Islet precursor cell (in vitro differentiated cells): ENCODE data around the gene SNX27.
"Not testable (repeated sequence)": the region's sequence is repeated elsewhere in the genome, so short reads cannot be mapped to it uniquely, and the experiment has no call there.

Experiments
- DNase-seq: peaks from one replicate; pipeline ENCODE4 v3.0.0-alpha.2; 2018

SNX27 gene

DNA sequence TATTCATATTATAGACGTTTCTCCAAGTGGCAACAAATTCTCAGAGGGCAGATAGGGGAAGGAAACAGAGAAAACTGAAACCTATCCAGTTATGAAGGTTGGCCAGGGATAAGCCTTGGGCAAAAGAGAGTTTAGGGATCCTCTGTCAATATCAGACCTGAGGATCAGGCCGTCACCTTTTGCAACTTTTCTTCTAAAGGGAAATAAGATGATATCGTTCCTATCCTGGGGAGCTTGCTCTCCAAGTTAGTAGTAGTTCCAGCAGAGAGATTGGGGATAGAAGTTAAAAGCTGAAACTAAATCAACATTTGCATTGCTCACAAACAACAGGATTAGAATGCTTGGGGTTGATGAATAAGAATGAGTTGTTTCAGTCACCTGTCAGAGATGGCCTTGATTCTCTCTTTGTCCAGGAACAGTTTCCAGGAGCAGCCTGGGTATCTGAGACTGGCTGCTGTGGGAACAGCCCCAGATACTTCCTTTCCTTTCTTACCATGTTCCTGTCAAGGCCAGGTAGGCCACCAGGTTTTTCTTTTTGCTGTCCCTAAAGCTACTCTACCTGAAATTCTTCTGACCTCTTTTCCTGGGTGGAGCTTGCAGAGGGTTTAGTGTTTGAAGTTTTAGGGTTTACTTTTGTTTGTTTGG, 112.0 kb downstream of the SNX27 start:
- DNase-seq = peak; percentile 32

DNA sequence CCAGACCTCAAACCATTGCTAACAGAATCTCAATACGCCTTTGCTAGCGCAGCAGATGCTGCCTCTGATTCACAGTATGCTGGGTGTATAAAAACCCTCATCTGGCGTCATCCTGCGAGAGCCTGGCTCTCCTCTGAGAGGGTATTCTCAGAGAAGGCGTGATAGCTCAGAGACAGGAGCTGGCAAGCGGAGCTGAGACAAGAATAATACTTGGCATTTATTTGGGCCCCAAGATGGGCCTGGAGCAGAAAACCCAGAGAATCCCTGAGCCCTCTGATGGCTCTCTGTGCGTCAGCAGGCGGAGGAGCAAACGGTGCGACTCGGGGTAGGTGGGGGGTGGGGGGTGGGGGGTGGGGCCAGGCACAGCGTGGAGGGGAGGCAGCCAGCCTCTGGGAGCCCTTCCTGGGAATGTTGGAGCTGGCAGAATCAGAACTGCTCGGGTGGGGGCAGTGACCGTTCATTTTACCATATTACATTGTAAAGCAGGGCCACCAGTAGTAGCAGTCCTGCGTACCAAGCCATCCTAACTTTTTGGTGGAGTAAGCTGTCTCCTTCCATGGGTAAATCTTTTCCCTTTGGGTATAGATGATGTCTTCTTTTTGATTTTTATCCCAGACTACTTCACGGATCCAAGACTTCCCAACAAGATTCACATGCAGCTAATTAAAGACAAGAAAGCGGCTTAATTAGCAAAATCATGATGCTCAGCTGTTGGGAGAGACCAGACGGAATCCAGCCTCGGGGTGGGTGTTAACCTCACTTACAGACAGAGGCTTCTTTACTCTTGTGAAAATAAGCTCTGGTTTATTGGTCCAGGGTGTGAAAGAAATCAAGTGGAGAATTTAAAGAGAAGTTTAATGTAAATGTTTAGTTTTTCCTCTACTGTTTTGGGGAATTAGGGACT, 116.6 kb downstream of the SNX27 start:
- peak; percentile 58 for DNase-seq

DNA sequence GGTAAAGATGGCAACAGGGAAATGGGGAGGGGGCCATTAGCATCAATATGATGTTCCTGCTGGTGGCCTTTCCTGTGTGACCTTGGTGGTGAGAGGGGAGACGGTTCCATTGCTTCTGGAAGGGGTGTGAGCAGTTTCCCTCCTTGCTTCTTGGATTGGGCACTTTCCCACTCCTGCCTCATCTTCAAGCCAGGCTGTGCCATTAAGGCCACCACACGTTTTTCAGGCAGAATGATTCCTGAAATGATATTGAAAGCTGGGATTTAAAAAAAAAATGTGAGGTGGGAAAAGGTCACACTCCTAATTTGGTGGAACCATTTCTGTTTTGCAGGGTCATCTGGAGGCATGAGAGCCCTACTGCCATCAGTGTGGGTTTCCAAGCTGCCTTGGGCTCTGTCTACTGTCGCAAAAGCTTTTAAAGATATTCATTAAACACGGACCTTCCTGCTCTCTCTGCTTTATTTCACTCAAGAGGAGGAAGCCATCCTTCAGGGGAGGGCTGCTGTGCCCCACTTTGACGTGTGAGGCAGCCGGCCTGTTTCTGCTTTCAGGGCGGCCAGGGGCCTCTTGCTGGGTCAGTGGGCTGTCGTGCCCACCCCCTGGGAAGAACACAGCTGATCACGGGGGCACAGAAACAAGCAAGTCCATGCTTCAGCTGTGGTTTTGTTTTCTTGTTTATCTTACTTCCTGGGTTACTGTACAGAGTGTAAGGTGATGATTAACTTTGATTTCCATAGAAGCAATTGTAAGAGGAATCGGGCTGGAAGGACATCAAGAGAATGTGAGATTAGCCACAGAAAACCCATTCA, 117.5 kb downstream of the SNX27 start:
- DNase-seq = no peak

DNA sequence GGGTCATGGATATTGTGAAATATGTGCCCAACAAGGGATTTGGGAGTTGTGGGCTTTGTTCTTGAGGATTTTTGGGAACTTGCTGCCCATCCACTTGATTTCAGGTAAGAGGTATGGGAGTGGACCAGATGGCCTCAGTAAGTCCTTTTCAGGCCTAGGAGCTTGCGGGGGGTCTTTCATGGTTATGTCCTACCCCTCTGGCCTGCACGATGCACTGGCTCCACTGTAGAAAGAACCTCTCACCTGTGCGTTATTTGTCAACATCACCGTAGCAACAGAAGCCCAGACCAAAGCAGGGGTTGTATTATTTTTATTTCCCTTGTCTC, 118.1 kb downstream of the SNX27 start:
- DNase-seq = no peak

DNA sequence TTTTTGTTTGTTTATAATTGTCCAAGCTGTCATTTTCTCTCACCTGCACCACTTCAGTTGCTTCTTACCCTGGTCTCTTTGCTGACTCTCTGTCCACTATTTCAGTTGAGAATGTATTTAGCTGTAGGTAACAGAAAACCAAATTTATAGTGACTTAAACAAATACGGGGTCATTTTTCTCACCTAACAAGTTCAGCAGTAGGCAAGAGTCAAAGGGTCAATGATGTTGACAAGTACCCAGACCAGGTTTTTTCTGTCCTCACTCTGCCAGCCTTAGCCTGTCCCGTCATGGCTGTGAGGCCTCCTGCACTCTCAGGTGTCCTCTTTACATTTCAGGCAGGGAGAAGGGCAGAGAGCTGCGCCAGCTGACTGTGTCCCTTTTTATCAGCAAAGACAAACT, 121.3 kb downstream of the SNX27 start:
- no peak for DNase-seq

DNA sequence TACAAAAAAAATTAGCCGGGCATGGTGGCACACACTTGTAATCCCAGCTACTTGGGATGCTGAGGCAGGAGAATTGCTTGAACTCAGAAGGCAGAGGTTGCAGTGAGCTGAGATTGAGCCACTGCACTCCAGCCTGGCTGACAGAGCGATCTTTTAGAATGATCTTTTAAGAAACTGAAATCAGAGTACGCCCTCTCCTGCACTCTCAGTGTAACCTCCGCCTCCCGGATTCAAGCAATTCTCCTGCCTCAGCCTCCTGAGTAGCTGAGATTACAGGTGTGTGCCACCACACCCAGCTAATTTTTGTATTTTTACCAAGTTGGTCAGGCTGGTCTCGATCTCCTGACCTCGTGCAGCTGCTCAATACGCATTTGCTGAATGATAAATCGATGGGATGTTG, 122.1 kb downstream of the SNX27 start:
- DNase-seq = not testable (repeated sequence)

- DNase-seq = no peak
Observed at GRCh38 chr1:151737026-151737425, 125.2 kb downstream of the SNX27 start.

GRCh38 chr1:151737479-151737878, 125.6 kb downstream of the SNX27 start:
- no peak for DNase-seq

- DNase-seq = peak; percentile 86
Observed at GRCh38 chr1:151739590-151740355, 127.9 kb downstream of the SNX27 start.

DNA sequence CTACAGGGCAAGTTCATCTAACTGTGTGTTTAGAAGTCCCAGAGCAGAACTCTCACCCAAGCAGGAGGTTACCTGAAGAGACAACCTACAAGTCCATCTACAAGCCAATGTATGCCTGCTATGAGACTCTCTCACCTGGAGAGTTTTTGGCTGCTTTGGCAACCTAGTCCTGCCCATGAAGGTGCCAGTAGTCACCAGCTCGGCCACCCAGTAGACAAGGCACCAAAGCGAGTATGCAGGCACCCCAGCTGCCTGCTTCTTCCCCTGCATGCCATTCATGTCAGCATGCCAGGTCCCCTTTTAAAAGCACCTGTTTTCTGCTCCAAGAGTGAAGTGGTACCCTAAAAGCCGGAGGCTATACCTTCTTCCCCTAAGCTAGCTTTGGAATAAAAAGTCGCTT, 129.7 kb downstream of the SNX27 start:
- DNase-seq = no peak
